Measurements from ENCODE around the gene PPP3CA.
A peak's percentile ranks its signal among the peaks of the same experiment; 100 is the strongest.

PPP3CA gene

GRCh38 chr4:101276661-101277060, 70.7 kb downstream of the PPP3CA start:
- no peak overlapping the region for H3K4me3 ChIP-seq (ENCODE audit: low read depth, low read length)
- DNase-seq (ENCODE audit: low read depth) = no peak
- TF ChIP-seq CTCF (IDR thresholded peaks at IDR 0.05; ENCODE audit: low read depth, low read length) = no peak
- TF ChIP-seq MYC (IDR thresholded peaks at IDR 0.05; ENCODE audit: low read depth, low read length) = no peak
- TF ChIP-seq POLR2A (IDR thresholded peaks at IDR 0.05; ENCODE audit: extremely low read depth, insufficient read length) = no peak
- no peak for TF ChIP-seq MAX (IDR thresholded peaks at IDR 0.05; ENCODE audit: low read depth, low read length)

GRCh38 chr4:101274888-101275752, 72.2 kb downstream of the PPP3CA start:
- H3K4me3 ChIP-seq (ENCODE audit: low read depth, low read length) = no peak overlapping the region
- TF ChIP-seq MAX (IDR thresholded peaks at IDR 0.05; ENCODE audit: low read depth, low read length) = no peak
- TF ChIP-seq CTCF (IDR thresholded peaks at IDR 0.05; ENCODE audit: low read depth, low read length) = no peak
- TF ChIP-seq MYC (IDR thresholded peaks at IDR 0.05; ENCODE audit: low read depth, low read length) = no peak
- no peak for TF ChIP-seq POLR2A (IDR thresholded peaks at IDR 0.05; ENCODE audit: extremely low read depth, insufficient read length)
- DNase-seq (ENCODE audit: low read depth) = peak; percentile 44

- DNase-seq (ENCODE audit: low read depth) = no peak
- TF ChIP-seq MYC (IDR thresholded peaks at IDR 0.05; ENCODE audit: low read depth, low read length) = no peak
- TF ChIP-seq POLR2A (IDR thresholded peaks at IDR 0.05; ENCODE audit: extremely low read depth, insufficient read length) = no peak
- TF ChIP-seq MAX (IDR thresholded peaks at IDR 0.05; ENCODE audit: low read depth, low read length) = no peak
- TF ChIP-seq CTCF (IDR thresholded peaks at IDR 0.05; ENCODE audit: low read depth, low read length) = no peak
These were observed 75.8 kb downstream of the PPP3CA start for GRCh38 chr4:101271516-101271915.

GRCh38 chr4:101269682-101270081, 77.6 kb downstream of the PPP3CA start:
- H3K4me3 ChIP-seq (ENCODE audit: low read depth, low read length) = no peak overlapping the region
- no peak for DNase-seq (ENCODE audit: low read depth)
- TF ChIP-seq POLR2A (IDR thresholded peaks at IDR 0.05; ENCODE audit: extremely low read depth, insufficient read length) = no peak
- TF ChIP-seq MYC (IDR thresholded peaks at IDR 0.05; ENCODE audit: low read depth, low read length) = no peak
- TF ChIP-seq CTCF (IDR thresholded peaks at IDR 0.05; ENCODE audit: low read depth, low read length) = no peak
- TF ChIP-seq MAX (IDR thresholded peaks at IDR 0.05; ENCODE audit: low read depth, low read length) = no peak

More at GRCh38 chr4:101271516-101271915, 75.8 kb downstream of the PPP3CA start:
- no peak overlapping the region for H3K4me3 ChIP-seq (ENCODE audit: low read depth, low read length)

GRCh38 chr4:101265816-101266172, 81.5 kb downstream of the PPP3CA start:
- DNase-seq (ENCODE audit: low read depth) = no peak
- H3K4me3 ChIP-seq (ENCODE audit: low read depth, low read length) = no peak overlapping the region
- no peak for TF ChIP-seq POLR2A (IDR thresholded peaks at IDR 0.05; ENCODE audit: extremely low read depth, insufficient read length)
- TF ChIP-seq MAX (IDR thresholded peaks at IDR 0.05; ENCODE audit: low read depth, low read length) = no peak
- TF ChIP-seq MYC (IDR thresholded peaks at IDR 0.05; ENCODE audit: low read depth, low read length) = no peak
- TF ChIP-seq CTCF (IDR thresholded peaks at IDR 0.05; ENCODE audit: low read depth, low read length) = no peak

Data from NB4 (cell line).